HS-27A (cell line): ENCODE measurements around the gene NLRP6.

Experiments
- DNase-seq: peaks from one replicate; pipeline ENCODE4 v3.0.0-alpha.2; 2012; ENCODE audit warnings: low read depth, missing footprints

The NLRP6 gene

GRCh38 chr11:293852-294661 lies 15.8 kb downstream of the NLRP6 start:
- no peak for DNase-seq

GRCh38 chr11:294780-295179 lies 16.6 kb downstream of the NLRP6 start:
- DNase-seq, result no peak

- DNase-seq, result no peak
Observed at GRCh38 chr11:295351-296170, 17.4 kb downstream of the NLRP6 start.

DNA sequence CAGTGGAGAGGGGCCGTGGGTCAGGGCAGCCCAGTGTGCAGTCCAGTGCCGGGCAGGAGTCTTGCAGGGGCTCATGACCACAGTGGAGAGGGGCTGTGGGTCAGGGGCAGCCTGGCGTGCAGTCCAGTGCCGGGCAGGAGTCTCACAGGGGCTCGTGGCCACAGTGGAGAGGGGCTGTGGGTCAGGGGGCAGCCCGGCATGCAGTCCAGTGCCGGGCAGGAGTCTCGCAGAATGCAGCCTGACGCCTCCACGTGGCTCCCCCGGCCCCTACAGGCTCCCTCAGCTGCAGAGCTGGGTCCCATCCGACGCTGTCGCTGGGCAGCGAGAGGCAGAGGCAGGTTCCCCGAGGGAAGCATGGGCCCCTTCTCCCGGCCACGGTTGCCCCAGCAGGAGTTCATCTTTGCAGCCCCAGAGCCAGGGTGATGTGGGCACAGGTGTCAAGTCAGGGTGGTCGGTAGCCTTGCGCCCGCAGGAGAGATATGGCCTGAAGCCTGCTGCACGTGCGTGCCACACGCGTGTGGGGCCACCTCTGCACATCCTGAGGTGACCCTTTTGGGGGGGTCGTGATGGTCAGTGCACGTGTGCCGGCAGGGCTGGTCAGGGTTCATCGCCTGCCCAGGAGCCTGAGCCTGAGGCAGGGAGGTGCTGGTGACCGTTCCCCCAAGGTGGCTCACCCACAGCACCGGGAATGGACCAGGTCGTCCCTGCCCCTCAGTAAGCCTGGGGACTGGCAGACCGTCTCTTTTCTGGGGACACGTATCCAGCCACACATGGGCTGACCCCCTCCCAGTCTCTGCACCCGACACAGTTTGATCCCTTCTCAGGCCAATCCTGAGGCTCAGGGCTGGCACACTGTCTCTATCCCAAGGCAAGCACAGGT lies 18.2 kb downstream of the NLRP6 start:
- DNase-seq, result no peak

- no peak for DNase-seq
Observed at GRCh38 chr11:297051-297585, 18.9 kb downstream of the NLRP6 start.

DNA sequence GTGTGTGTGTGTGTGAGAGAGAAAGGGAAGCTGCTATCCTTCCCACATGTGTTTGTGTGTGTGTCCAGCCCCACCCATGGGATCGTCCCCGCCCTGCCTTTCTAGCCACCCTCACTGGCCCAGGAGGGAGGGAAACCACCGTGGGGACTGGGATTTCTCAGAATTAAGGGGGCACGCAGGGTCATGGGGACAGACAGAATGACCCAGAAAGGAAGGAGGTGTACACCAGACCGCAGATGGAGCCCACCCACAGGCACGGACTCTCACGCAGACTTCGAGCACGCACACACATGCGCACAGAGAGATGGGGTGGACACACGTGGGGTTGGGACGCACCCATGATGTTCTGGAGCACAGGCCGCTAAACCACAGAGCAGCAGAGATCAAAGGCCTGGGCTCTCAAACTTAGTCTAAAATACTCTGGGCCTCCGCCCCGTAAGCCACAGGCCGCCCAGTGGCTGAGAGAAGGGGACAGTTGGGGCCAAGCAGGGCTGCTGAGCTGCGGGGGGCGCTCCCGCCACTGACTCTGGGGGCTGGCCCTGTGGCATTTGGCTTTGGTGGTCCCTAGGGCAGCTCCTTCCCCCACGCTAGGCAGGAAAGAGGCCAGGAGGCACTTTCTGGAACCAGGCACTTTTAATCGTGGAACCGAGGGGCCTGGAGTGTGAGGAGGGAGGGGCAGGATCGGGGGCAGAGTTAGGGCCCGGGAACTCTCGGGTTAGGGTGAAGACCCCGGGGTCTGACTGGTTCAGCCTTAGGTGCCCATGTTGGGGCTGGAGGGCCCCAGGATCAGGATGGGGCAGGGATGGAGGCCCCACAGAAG lies 19.6 kb downstream of the NLRP6 start:
- no peak for DNase-seq

DNA sequence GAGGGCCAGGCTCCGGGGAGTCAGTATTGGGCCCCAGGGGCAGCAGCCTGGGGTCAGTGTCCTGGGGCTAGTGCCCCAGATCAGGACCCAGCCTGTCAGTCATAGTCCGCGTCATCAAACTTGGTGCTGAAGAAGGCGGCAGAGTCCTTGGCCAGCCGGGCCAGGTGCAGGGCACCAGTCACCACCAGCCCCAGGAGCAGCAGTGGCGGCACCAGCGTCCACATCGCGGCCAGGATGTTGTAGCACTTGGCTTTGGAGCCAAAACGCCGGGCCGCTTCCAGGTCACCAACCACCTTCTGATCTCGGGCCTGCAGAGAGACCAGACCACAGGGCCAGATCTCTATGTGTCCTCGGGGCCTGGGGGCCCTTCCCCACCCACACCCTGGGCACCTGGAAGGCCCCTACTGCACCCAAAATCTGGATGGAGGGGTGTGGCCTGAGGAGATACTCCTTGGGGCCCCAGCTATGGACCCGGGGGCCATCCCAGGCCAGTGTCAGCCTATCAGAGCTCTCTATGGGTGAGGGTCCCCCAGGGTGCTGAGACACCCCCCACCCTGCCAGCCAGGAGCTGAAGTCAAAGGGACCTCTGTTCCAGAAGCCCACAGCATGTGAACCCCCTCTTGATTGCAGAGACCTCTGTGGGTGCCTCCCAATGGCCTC lies 20.3 kb downstream of the NLRP6 start:
- DNase-seq, result no peak

- DNase-seq, result no peak
Observed at GRCh38 chr11:299081-299891, 21.1 kb downstream of the NLRP6 start, which contains the start of gene IFITM5. TSS of gene IFITM5 (minus strand) at chr11:299526. CDS start at chr11:299490, 36 bp downstream.

DNA sequence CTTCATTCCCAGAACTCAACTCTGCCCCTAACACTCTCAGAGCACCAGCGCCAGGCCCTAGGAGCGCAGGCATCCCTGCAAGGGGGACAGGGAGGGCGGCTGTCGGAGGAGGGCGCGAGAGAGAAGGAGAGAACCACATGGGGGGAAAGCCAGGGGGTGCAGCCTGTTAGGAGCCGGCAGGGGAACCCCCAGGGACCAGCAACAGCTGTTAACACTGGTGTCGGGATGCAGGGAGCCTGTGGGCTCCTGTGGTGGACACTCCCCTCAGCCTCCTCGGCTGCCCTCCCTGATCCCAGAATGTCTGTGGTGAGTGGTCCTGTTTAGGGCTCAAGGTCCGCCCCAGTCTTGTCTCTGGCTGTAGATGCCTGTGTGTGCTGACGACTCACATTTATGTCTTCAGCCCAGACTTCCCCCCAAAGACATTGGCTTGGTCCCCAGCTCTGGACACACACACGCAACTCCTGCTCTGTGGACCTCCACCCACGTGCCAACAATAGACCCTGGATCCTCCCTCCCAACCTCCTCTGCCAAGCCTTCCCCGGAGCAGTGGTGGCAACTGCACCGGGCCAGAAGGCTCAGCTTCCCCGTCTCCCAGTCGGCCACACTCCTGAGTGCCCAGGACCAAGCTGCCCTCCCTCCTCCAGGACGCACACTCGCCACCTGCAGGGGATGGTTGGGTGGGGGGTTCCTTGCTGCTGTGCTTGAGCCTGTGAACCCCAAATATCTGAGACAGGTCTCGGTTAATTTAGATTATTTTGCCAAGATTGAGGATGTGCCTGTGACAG lies 21.9 kb downstream of the NLRP6 start:
- no peak for DNase-seq

- DNase-seq, result no peak
Observed at GRCh38 chr11:303363-303762, 25.2 kb downstream of the NLRP6 start.

- DNase-seq, result no peak
Observed at GRCh38 chr11:304061-304506, 25.9 kb downstream of the NLRP6 start.

- no peak for DNase-seq
Observed at GRCh38 chr11:304915-305843, 27.0 kb downstream of the NLRP6 start.

DNA sequence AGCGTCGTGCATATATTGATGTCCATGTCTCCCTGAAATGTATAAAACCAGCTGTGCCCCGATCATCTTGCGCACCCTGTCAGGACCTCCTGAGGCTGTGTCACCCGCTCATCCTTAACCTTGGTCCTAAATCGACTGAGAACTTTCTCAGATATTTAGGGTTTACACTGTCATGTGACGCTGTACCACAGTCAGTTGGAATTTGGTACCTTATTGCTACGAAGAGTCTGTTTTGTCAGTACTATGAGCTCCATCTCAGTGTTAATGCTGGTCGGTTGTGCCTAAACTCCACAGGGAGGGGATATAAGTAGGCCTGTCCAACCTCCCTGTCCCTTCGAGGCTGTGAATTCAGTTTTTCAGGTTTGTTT lies 27.6 kb downstream of the NLRP6 start:
- DNase-seq, result no peak

- DNase-seq, result no peak
Observed at GRCh38 chr11:306645-307371, 28.6 kb downstream of the NLRP6 start.

GRCh38 chr11:307766-308708 lies 29.8 kb downstream of the NLRP6 start, which contains the start of gene IFITM2:
TSS of gene IFITM2 (plus strand) at chr11:307816. CDS start at chr11:308193, 377 bp downstream.
- DNase-seq, result peak; percentile 57
